ENCODE measurements around the gene LRMDA. TPM values are rescaled to one million over a fixed set of nuclear protein-coding genes. Genes with fewer than 3 reads are reported as not detected.

The LRMDA gene
- total and polyA plus RNA-seq, 2 donors (not counting 1 experiment from before 2014, with no cell fraction given): 0.12 TPM; not detected in 1

DNA sequence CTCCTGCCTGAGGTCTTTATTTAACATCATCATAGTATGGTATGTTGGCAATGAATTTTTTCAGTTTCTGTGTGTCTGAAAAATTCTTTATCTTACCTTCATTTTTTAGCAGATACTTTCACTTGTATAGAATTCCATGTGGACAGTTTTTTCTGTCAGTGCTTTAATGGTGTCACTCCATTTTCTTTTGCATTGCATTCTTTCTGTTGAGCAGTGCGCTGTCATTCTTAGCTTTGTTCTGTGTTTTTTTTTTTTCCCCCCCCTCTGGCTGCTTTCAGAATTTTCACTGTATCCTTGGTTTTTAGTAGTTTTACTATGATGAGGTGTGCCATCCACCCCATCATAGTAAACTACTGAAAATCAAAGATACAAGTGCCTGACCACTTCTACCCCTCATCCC is 120.7 kb downstream of the LRMDA start:
- TF ChIP-seq, protein P1, sequence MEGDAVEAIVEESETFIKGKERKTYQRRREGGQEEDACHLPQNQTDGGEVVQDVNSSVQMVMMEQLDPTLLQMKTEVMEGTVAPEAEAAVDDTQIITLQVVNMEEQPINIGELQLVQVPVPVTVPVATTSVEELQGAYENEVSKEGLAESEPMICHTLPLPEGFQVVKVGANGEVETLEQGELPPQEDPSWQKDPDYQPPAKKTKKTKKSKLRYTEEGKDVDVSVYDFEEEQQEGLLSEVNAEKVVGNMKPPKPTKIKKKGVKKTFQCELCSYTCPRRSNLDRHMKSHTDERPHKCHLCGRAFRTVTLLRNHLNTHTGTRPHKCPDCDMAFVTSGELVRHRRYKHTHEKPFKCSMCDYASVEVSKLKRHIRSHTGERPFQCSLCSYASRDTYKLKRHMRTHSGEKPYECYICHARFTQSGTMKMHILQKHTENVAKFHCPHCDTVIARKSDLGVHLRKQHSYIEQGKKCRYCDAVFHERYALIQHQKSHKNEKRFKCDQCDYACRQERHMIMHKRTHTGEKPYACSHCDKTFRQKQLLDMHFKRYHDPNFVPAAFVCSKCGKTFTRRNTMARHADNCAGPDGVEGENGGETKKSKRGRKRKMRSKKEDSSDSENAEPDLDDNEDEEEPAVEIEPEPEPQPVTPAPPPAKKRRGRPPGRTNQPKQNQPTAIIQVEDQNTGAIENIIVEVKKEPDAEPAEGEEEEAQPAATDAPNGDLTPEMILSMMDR (IDR thresholded peaks at IDR 0.05): no peak
- no peak for TF ChIP-seq EZH2 (IDR thresholded peaks at IDR 0.05; ENCODE audit: borderline replicate concordance, insufficient read depth, low read depth, low read length, poor library complexity, severe bottlenecking)
- CTCF ChIA-PET: no interaction called here
- H3K27ac Mint-ChIP-seq: no peak overlapping the region

DNA sequence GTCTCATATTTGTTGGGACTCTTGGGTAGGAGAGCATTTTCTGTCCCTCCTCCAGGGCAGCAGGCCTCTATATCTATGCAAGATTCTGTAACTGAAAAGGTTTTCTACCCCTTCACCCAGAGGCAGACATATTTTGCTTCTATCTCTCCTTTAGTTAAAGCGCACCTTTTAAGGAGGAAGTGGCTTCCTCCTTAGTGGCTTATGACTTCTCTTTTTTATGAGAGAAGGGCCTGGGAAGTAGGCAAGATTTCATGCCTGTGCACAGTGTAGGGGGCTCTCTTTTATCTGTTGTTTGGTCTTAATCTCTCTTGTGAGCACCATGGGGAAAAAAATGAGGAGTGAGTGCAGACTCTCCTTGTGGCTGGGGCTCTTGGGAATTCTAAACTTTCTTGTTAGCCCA is 122.1 kb downstream of the LRMDA start:
- intact Hi-C loops (cut with micrococcal nuclease): no loop called here
- Histone ChIP-seq H3K79me2 (ENCODE audit: control insufficient read depth, insufficient read depth, low read length) (no peaks in the 10 kb centered on the region), H3K27me3 (replicated peaks in 1 of 4; ENCODE audit: control extremely low read depth in 1 of 4, control insufficient read depth in 3 of 4, insufficient read depth in 4 of 4, low read length in 3 of 4) (no peaks in the 10 kb centered on the region), H3K4me2 (replicated peaks; ENCODE audit: low read depth, low read length, poor library complexity, severe bottlenecking) (no peak overlapping the region), H3K36me3 (replicated peaks in 1 of 2; ENCODE audit: control extremely low read depth in 1 of 2, control insufficient read depth in 1 of 2, extremely low read depth in 1 of 2, insufficient read depth in 2 of 2, low read length in 1 of 2) (no peaks in the 10 kb centered on the region), H2AFZ (ENCODE audit: insufficient read depth, low read depth, low read length, poor library complexity, severe bottlenecking) (no peak overlapping the region), H3K9me3 (ENCODE audit: control extremely low read depth in 1 of 3, control insufficient read depth in 2 of 3, insufficient read depth in 1 of 3, low read length in 2 of 3) (peaks cover 0 to 4% (median 0%) of the 10 kb centered on the region in 3 donors), H4K20me1 (ENCODE audit: control insufficient read depth, insufficient read depth, low read length, poor library complexity, severe bottlenecking) (no peaks in the 10 kb centered on the region), H3K4me3 (ENCODE audit: control extremely low read depth in 1 of 5, extremely low read depth in 1 of 5, insufficient read depth in 1 of 5, low read depth in 2 of 5, low read length in 4 of 5) (no peak overlapping the region), H3K4me1 (ENCODE audit: control insufficient read depth in 2 of 2, insufficient read depth in 2 of 2, low read length in 2 of 2) (no peaks in the 10 kb centered on the region), H3K9ac (ENCODE audit: low read length) (no peak overlapping the region), H3K27ac (ENCODE audit: low read length in 2 of 2) (no peak overlapping the region)
- no peaks in the 10 kb centered on the region for H3K4me1 Mint-ChIP-seq
- ATAC-seq (ENCODE audit: low read depth): no peak
- no peak for DNase-seq
- CTCF ChIA-PET: no interaction called here
- H3K27ac Mint-ChIP-seq: no peak overlapping the region
- H3K4me3 Mint-ChIP-seq: no peak overlapping the region
- TF ChIP-seq, protein P1 (IDR thresholded peaks at IDR 0.05): no peak
- no peak for TF ChIP-seq EZH2 (IDR thresholded peaks at IDR 0.05; ENCODE audit: borderline replicate concordance, insufficient read depth, low read depth, low read length, poor library complexity, severe bottlenecking)
- H3K9me3 Mint-ChIP-seq (ENCODE audit: insufficient read depth): no peaks in the 10 kb centered on the region
- POLR2A ChIA-PET: no interaction called here
- no CpG with 5 or more reads among the region's 1 CpG for WGBS (ENCODE audit: insufficient coverage)
- no peaks in the 10 kb centered on the region for H3K27me3 Mint-ChIP-seq

More for the DNA sequence above, 120.7 kb downstream of the LRMDA start:
- ATAC-seq (ENCODE audit: low read depth) (no peak), DNase-seq (no peak)
- WGBS (ENCODE audit: insufficient coverage): no CpG with 5 or more reads among the region's 1 CpG
- Mint-ChIP-seq H3K4me3 (no peak overlapping the region), H3K9me3 (ENCODE audit: insufficient read depth) (no peaks in the 10 kb centered on the region), H3K27me3 (peaks cover 7% of the 10 kb centered on the region), H3K4me1 (no peaks in the 10 kb centered on the region)
- Histone ChIP-seq H4K20me1 (ENCODE audit: control insufficient read depth, insufficient read depth, low read length, poor library complexity, severe bottlenecking) (no peaks in the 10 kb centered on the region), H3K4me1 (ENCODE audit: control insufficient read depth in 2 of 2, insufficient read depth in 2 of 2, low read length in 2 of 2) (no peaks in the 10 kb centered on the region), H3K27me3 (replicated peaks in 1 of 4; ENCODE audit: control extremely low read depth in 1 of 4, control insufficient read depth in 3 of 4, insufficient read depth in 4 of 4, low read length in 3 of 4) (no peaks in the 10 kb centered on the region), H3K9ac (ENCODE audit: low read length) (no peak overlapping the region), H2AFZ (ENCODE audit: insufficient read depth, low read depth, low read length, poor library complexity, severe bottlenecking) (no peak overlapping the region), H3K79me2 (ENCODE audit: control insufficient read depth, insufficient read depth, low read length) (no peaks in the 10 kb centered on the region), H3K4me2 (replicated peaks; ENCODE audit: low read depth, low read length, poor library complexity, severe bottlenecking) (no peak overlapping the region), H3K27ac (ENCODE audit: low read length in 2 of 2) (no peak overlapping the region), H3K9me3 (ENCODE audit: control extremely low read depth in 1 of 3, control insufficient read depth in 2 of 3, insufficient read depth in 1 of 3, low read length in 2 of 3) (peaks cover 0 to 4% (median 0%) of the 10 kb centered on the region in 3 donors), H3K36me3 (replicated peaks in 1 of 2; ENCODE audit: control extremely low read depth in 1 of 2, control insufficient read depth in 1 of 2, extremely low read depth in 1 of 2, insufficient read depth in 2 of 2, low read length in 1 of 2) (no peaks in the 10 kb centered on the region), H3K4me3 (ENCODE audit: control extremely low read depth in 1 of 5, extremely low read depth in 1 of 5, insufficient read depth in 1 of 5, low read depth in 2 of 5, low read length in 4 of 5) (no peak overlapping the region)
- intact Hi-C loops (cut with micrococcal nuclease): no loop called here
- POLR2A ChIA-PET: no interaction called here
